ENCODE data around the gene PRH1.

Gene PRH1

GRCh38 chr12:10891937-10892336 is 7.9 kb upstream of the PRH1 start:
- Histone ChIP-seq H3K27ac (ENCODE audit: low read depth, low read length) (no peak overlapping the region), H3K4me1 (ENCODE audit: control insufficient read depth, insufficient read depth, low read length, unreplicated experiment) (no peaks in the 10 kb centered on the region), H3K27me3 (ENCODE audit: insufficient read depth, low read length) (no peaks in the 10 kb centered on the region), H3K79me2 (ENCODE audit: control insufficient read depth, insufficient read depth, low read length, unreplicated experiment) (no peaks in the 10 kb centered on the region), H3K36me3 (ENCODE audit: insufficient read depth, low read length) (no peaks in the 10 kb centered on the region), H2AFZ (ENCODE audit: low read length, unreplicated experiment) (no peak overlapping the region), H3K4me3 (ENCODE audit: low read depth, low read length) (no peak overlapping the region)

GRCh38 chr12:10889226-10889625 is 5.2 kb upstream of the PRH1 start:
- Histone ChIP-seq H3K79me2 (ENCODE audit: control insufficient read depth, insufficient read depth, low read length, unreplicated experiment) (no peaks in the 10 kb centered on the region), H3K4me1 (ENCODE audit: control insufficient read depth, insufficient read depth, low read length, unreplicated experiment) (no peaks in the 10 kb centered on the region), H3K27ac (ENCODE audit: low read depth, low read length) (no peak overlapping the region), H2AFZ (ENCODE audit: low read length, unreplicated experiment) (no peak overlapping the region), H3K27me3 (ENCODE audit: insufficient read depth, low read length) (no peaks in the 10 kb centered on the region), H3K36me3 (ENCODE audit: insufficient read depth, low read length) (no peaks in the 10 kb centered on the region), H3K4me3 (ENCODE audit: low read depth, low read length) (no peak overlapping the region)

- H3K4me3 ChIP-seq (ENCODE audit: low read depth, low read length): no peak overlapping the region
- no peak overlapping the region for H3K27ac ChIP-seq (ENCODE audit: low read depth, low read length)
- peaks cover 6% of the 10 kb centered on the region for H3K36me3 ChIP-seq (ENCODE audit: insufficient read depth, low read length)
- H2AFZ ChIP-seq (ENCODE audit: low read length, unreplicated experiment): no peak overlapping the region
- H3K79me2 ChIP-seq (ENCODE audit: control insufficient read depth, insufficient read depth, low read length, unreplicated experiment): no peaks in the 10 kb centered on the region
- H3K27me3 ChIP-seq (ENCODE audit: insufficient read depth, low read length): no peaks in the 10 kb centered on the region
- no peaks in the 10 kb centered on the region for H3K4me1 ChIP-seq (ENCODE audit: control insufficient read depth, insufficient read depth, low read length, unreplicated experiment)
Observed at GRCh38 chr12:10873378-10873777, 10.7 kb downstream of the PRH1 start.

GRCh38 chr12:10867381-10867780 is 16.7 kb downstream of the PRH1 start:
- Histone ChIP-seq H3K79me2 (ENCODE audit: control insufficient read depth, insufficient read depth, low read length, unreplicated experiment) (no peaks in the 10 kb centered on the region), H3K4me3 (ENCODE audit: low read depth, low read length) (no peak overlapping the region), H3K36me3 (ENCODE audit: insufficient read depth, low read length) (no peaks in the 10 kb centered on the region), H2AFZ (ENCODE audit: low read length, unreplicated experiment) (no peak overlapping the region), H3K27me3 (ENCODE audit: insufficient read depth, low read length) (no peaks in the 10 kb centered on the region), H3K27ac (ENCODE audit: low read depth, low read length) (no peak overlapping the region), H3K4me1 (ENCODE audit: control insufficient read depth, insufficient read depth, low read length, unreplicated experiment) (no peaks in the 10 kb centered on the region)

- Histone ChIP-seq H3K36me3 (ENCODE audit: insufficient read depth, low read length) (no peaks in the 10 kb centered on the region; the same call in none of the 2 replicates), H2AFZ (ENCODE audit: low read length, unreplicated experiment) (no peak overlapping the region), H3K4me1 (ENCODE audit: control insufficient read depth, insufficient read depth, low read length, unreplicated experiment) (no peaks in the 10 kb centered on the region), H3K27ac (ENCODE audit: low read depth, low read length) (no peak overlapping the region), H3K4me3 (ENCODE audit: low read depth, low read length) (no peak overlapping the region), H3K79me2 (ENCODE audit: control insufficient read depth, insufficient read depth, low read length, unreplicated experiment) (no peaks in the 10 kb centered on the region), H3K27me3 (ENCODE audit: insufficient read depth, low read length) (no peaks in the 10 kb centered on the region)
Observed at GRCh38 chr12:10863512-10864218, 20.4 kb downstream of the PRH1 start.

GRCh38 chr12:10861366-10861765 is 22.7 kb downstream of the PRH1 start:
- H3K4me1 ChIP-seq (ENCODE audit: control insufficient read depth, insufficient read depth, low read length, unreplicated experiment): no peaks in the 10 kb centered on the region
- no peaks in the 10 kb centered on the region for H3K79me2 ChIP-seq (ENCODE audit: control insufficient read depth, insufficient read depth, low read length, unreplicated experiment)
- H2AFZ ChIP-seq (ENCODE audit: low read length, unreplicated experiment): no peak overlapping the region
- H3K36me3 ChIP-seq (ENCODE audit: insufficient read depth, low read length): peaks cover 5% of the 10 kb centered on the region
- H3K4me3 ChIP-seq (ENCODE audit: low read depth, low read length): no peak overlapping the region
- no peaks in the 10 kb centered on the region for H3K27me3 ChIP-seq (ENCODE audit: insufficient read depth, low read length)
- H3K27ac ChIP-seq (ENCODE audit: low read depth, low read length): no peak overlapping the region

GRCh38 chr12:10855807-10856206 is 28.2 kb downstream of the PRH1 start:
- Histone ChIP-seq H3K27ac (ENCODE audit: low read depth, low read length) (no peak overlapping the region), H3K79me2 (ENCODE audit: control insufficient read depth, insufficient read depth, low read length, unreplicated experiment) (no peaks in the 10 kb centered on the region), H3K4me3 (ENCODE audit: low read depth, low read length) (no peak overlapping the region), H3K27me3 (ENCODE audit: insufficient read depth, low read length) (no peaks in the 10 kb centered on the region), H3K4me1 (ENCODE audit: control insufficient read depth, insufficient read depth, low read length, unreplicated experiment) (no peaks in the 10 kb centered on the region), H2AFZ (ENCODE audit: low read length, unreplicated experiment) (no peak overlapping the region), H3K36me3 (ENCODE audit: insufficient read depth, low read length) (peaks cover 5% of the 10 kb centered on the region; the same call in 1 of the 2 replicates)

GRCh38 chr12:10853776-10854175 is 30.3 kb downstream of the PRH1 start:
- no peaks in the 10 kb centered on the region for H3K79me2 ChIP-seq (ENCODE audit: control insufficient read depth, insufficient read depth, low read length, unreplicated experiment)
- H3K4me3 ChIP-seq (ENCODE audit: low read depth, low read length): no peak overlapping the region
- no peaks in the 10 kb centered on the region for H3K27me3 ChIP-seq (ENCODE audit: insufficient read depth, low read length)
- H2AFZ ChIP-seq (ENCODE audit: low read length, unreplicated experiment): no peak overlapping the region
- peaks cover 5% of the 10 kb centered on the region; the same call in 1 of the 2 replicates for H3K36me3 ChIP-seq (ENCODE audit: insufficient read depth, low read length)
- no peaks in the 10 kb centered on the region for H3K4me1 ChIP-seq (ENCODE audit: control insufficient read depth, insufficient read depth, low read length, unreplicated experiment)
- H3K27ac ChIP-seq (ENCODE audit: low read depth, low read length): no peak overlapping the region

GRCh38 chr12:10851243-10851858 is 32.7 kb downstream of the PRH1 start:
- no peaks in the 10 kb centered on the region for H3K36me3 ChIP-seq (ENCODE audit: insufficient read depth, low read length)
- no peaks in the 10 kb centered on the region for H3K79me2 ChIP-seq (ENCODE audit: control insufficient read depth, insufficient read depth, low read length, unreplicated experiment)
- no peaks in the 10 kb centered on the region for H3K27me3 ChIP-seq (ENCODE audit: insufficient read depth, low read length)
- no peak overlapping the region for H3K4me3 ChIP-seq (ENCODE audit: low read depth, low read length)
- no peak overlapping the region for H2AFZ ChIP-seq (ENCODE audit: low read length, unreplicated experiment)
- H3K4me1 ChIP-seq (ENCODE audit: control insufficient read depth, insufficient read depth, low read length, unreplicated experiment): no peaks in the 10 kb centered on the region
- no peak overlapping the region for H3K27ac ChIP-seq (ENCODE audit: low read depth, low read length)

- no peak within 1 kb of the TSS for H3K27ac ChIP-seq (ENCODE audit: low read depth, low read length)
- no peak within 1 kb of the TSS for H2AFZ ChIP-seq (ENCODE audit: low read length, unreplicated experiment)
- H3K79me2 ChIP-seq (ENCODE audit: control insufficient read depth, insufficient read depth, low read length, unreplicated experiment): no peaks in the 10 kb centered on the region
- no peak within 1 kb of the TSS for H3K4me3 ChIP-seq (ENCODE audit: low read depth, low read length)
- H3K4me1 ChIP-seq (ENCODE audit: control insufficient read depth, insufficient read depth, low read length, unreplicated experiment): no peaks in the 10 kb centered on the region
- no peaks in the 10 kb centered on the region for H3K36me3 ChIP-seq (ENCODE audit: insufficient read depth, low read length)
- H3K27me3 ChIP-seq (ENCODE audit: insufficient read depth, low read length): no peaks in the 10 kb centered on the region
Observed at GRCh38 chr12:10849425-10849878, 34.6 kb downstream of the PRH1 start, which contains the start of gene PRR4. TSS of gene PRR4 (minus strand) at chr12:10849475. CDS start at chr12:10849437, 38 bp downstream.

- H3K27me3 ChIP-seq (ENCODE audit: insufficient read depth, low read length): no peaks in the 10 kb centered on the region
- no peak overlapping the region for H2AFZ ChIP-seq (ENCODE audit: low read length, unreplicated experiment)
- no peak overlapping the region for H3K4me3 ChIP-seq (ENCODE audit: low read depth, low read length)
- no peaks in the 10 kb centered on the region for H3K4me1 ChIP-seq (ENCODE audit: control insufficient read depth, insufficient read depth, low read length, unreplicated experiment)
- no peaks in the 10 kb centered on the region for H3K79me2 ChIP-seq (ENCODE audit: control insufficient read depth, insufficient read depth, low read length, unreplicated experiment)
- no peaks in the 10 kb centered on the region for H3K36me3 ChIP-seq (ENCODE audit: insufficient read depth, low read length)
- no peak overlapping the region for H3K27ac ChIP-seq (ENCODE audit: low read depth, low read length)
Observed at GRCh38 chr12:10847744-10848143, 36.3 kb downstream of the PRH1 start.

Measured in ACC112 (cell line).